ENCODE results near the gene RAPGEF1. TPM values are rescaled to one million over a fixed set of nuclear protein-coding genes. Genes with fewer than 3 reads are reported as not detected.

The RAPGEF1 gene
- total RNA-seq, 1 donor from 2014 or later = 57.9 TPM

GRCh38 chr9:131625790-131626670 lies 113.8 kb downstream of the RAPGEF1 start:
- Histone ChIP-seq H3K9me3 (no peaks in the 10 kb centered on the region), H3K4me1 (peaks cover 13% of the 10 kb centered on the region), H3K36me3 (peaks cover 0 to 41% of the 10 kb centered on the region in 2 donors), H3K27me3 (no peaks in the 10 kb centered on the region), H3K27ac (no peak overlapping the region), H3K4me3 (no peak overlapping the region)
- DNase-seq (ENCODE audit: extremely low spot score in 2 of 2) = no peak
- TF ChIP-seq CTCF (IDR thresholded peaks at IDR 0.05) = no peak
- no peak for TF ChIP-seq POLR2A (IDR thresholded peaks at IDR 0.05)
- TF ChIP-seq POLR2AphosphoS5 (IDR thresholded peaks at IDR 0.05; ENCODE audit: insufficient read depth in 1 of 2, low read depth in 1 of 2) = no peak
- intact Hi-C loops (cut with DNase I) = no loop called here

GRCh38 chr9:131625508-131625787 lies 114.4 kb downstream of the RAPGEF1 start:
- Histone ChIP-seq H3K9me3 (no peaks in the 10 kb centered on the region), H3K27me3 (no peaks in the 10 kb centered on the region), H3K36me3 (peaks cover 0 to 47% of the 10 kb centered on the region in 2 donors), H3K27ac (no peak overlapping the region), H3K4me3 (no peak overlapping the region), H3K4me1 (peaks cover 18% of the 10 kb centered on the region)
- no peak for TF ChIP-seq CTCF (IDR thresholded peaks at IDR 0.05)
- no peak for TF ChIP-seq POLR2A (IDR thresholded peaks at IDR 0.05)
- no peak for TF ChIP-seq POLR2AphosphoS5 (IDR thresholded peaks at IDR 0.05; ENCODE audit: insufficient read depth in 1 of 2, low read depth in 1 of 2)
- intact Hi-C loops (cut with DNase I) = no loop called here
- no peak for DNase-seq (ENCODE audit: extremely low spot score in 2 of 2)

GRCh38 chr9:131624636-131625507 lies 115.0 kb downstream of the RAPGEF1 start:
- DNase-seq (ENCODE audit: extremely low spot score in 2 of 2) = no peak
- intact Hi-C loops (cut with DNase I) = no loop called here
- peaks cover 0 to 52% of the 10 kb centered on the region in 2 donors for H3K36me3 ChIP-seq
- H3K4me1 ChIP-seq = peaks cover 23% of the 10 kb centered on the region
- H3K4me3 ChIP-seq = no peak overlapping the region
- no peak for TF ChIP-seq POLR2AphosphoS5 (IDR thresholded peaks at IDR 0.05; ENCODE audit: insufficient read depth in 1 of 2, low read depth in 1 of 2)
- no peak for TF ChIP-seq CTCF (IDR thresholded peaks at IDR 0.05)
- H3K9me3 ChIP-seq = no peaks in the 10 kb centered on the region
- H3K27ac ChIP-seq = no peak overlapping the region
- H3K27me3 ChIP-seq = no peaks in the 10 kb centered on the region

GRCh38 chr9:131623655-131624330 lies 116.1 kb downstream of the RAPGEF1 start:
- H3K4me3 ChIP-seq = no peak overlapping the region
- peaks cover 0 to 59% of the 10 kb centered on the region in 2 donors for H3K36me3 ChIP-seq
- TF ChIP-seq POLR2AphosphoS5 (IDR thresholded peaks at IDR 0.05; ENCODE audit: insufficient read depth in 1 of 2, low read depth in 1 of 2) (no peak), CTCF (IDR thresholded peaks at IDR 0.05) (no peak), POLR2A (IDR thresholded peaks at IDR 0.05) (no peak)
- intact Hi-C loops (cut with DNase I) = no loop called here
- DNase-seq (ENCODE audit: extremely low spot score in 2 of 2) = no peak
- no peaks in the 10 kb centered on the region for H3K9me3 ChIP-seq
- H3K27ac ChIP-seq = no peak overlapping the region
- H3K27me3 ChIP-seq = no peaks in the 10 kb centered on the region
- H3K4me1 ChIP-seq = peaks cover 26% of the 10 kb centered on the region

Measured in vagina (tissue), 2 donors.